Hepatocyte (in vitro differentiated cells): Measurements from ENCODE around the gene CNIH3.
"Not testable (repeated sequence)": the region's sequence is repeated elsewhere in the genome, so short reads cannot be mapped to it uniquely, and the experiment has no call there.

Source experiments
- EZH2phosphoT487 ChIP-seq: fragments of 200-600 bp; sonication (generic); IDR thresholded peaks from one replicate; pipeline ENCODE4 v1.6.1; 2018; ENCODE audit warnings: antibody characterized with exemption, mild to moderate bottlenecking, low read depth, moderate library complexity; ENCODE audit not compliant: unreplicated experiment, severe bottlenecking
- TF ChIP-seq, protein P1 (sequence below): fragments of 200-600 bp; sonication (generic); IDR thresholded peaks from 2 replicates; pipeline ENCODE4 v1.5.1; 2016; ENCODE audit warnings: antibody characterized with exemption, mild to moderate bottlenecking; ENCODE audit not compliant: poor library complexity

DNA sequence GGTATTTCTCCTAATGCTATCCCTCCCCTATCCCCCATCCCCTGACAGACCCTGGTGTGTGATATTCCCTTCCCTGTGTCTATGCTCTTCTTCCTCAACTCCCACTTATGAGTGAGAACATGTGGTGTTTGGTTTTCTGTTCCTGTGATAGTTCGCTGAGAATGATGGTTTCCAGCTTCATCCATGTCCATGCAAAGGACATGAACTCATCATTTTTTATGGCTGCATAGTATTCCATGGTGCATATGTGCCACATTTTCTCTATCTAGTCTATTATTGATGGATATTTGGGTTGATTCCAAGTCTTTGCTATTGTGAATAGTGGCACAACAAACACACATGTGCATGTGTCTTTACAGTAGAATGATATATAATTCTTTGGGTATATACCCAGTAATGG, 49.6 kb upstream of the CNIH3 start:
- TF ChIP-seq, protein P1, sequence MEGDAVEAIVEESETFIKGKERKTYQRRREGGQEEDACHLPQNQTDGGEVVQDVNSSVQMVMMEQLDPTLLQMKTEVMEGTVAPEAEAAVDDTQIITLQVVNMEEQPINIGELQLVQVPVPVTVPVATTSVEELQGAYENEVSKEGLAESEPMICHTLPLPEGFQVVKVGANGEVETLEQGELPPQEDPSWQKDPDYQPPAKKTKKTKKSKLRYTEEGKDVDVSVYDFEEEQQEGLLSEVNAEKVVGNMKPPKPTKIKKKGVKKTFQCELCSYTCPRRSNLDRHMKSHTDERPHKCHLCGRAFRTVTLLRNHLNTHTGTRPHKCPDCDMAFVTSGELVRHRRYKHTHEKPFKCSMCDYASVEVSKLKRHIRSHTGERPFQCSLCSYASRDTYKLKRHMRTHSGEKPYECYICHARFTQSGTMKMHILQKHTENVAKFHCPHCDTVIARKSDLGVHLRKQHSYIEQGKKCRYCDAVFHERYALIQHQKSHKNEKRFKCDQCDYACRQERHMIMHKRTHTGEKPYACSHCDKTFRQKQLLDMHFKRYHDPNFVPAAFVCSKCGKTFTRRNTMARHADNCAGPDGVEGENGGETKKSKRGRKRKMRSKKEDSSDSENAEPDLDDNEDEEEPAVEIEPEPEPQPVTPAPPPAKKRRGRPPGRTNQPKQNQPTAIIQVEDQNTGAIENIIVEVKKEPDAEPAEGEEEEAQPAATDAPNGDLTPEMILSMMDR: not testable (repeated sequence)
- TF ChIP-seq EZH2phosphoT487: not testable (repeated sequence)
